ENCODE results near the gene COL5A3.

DNA sequence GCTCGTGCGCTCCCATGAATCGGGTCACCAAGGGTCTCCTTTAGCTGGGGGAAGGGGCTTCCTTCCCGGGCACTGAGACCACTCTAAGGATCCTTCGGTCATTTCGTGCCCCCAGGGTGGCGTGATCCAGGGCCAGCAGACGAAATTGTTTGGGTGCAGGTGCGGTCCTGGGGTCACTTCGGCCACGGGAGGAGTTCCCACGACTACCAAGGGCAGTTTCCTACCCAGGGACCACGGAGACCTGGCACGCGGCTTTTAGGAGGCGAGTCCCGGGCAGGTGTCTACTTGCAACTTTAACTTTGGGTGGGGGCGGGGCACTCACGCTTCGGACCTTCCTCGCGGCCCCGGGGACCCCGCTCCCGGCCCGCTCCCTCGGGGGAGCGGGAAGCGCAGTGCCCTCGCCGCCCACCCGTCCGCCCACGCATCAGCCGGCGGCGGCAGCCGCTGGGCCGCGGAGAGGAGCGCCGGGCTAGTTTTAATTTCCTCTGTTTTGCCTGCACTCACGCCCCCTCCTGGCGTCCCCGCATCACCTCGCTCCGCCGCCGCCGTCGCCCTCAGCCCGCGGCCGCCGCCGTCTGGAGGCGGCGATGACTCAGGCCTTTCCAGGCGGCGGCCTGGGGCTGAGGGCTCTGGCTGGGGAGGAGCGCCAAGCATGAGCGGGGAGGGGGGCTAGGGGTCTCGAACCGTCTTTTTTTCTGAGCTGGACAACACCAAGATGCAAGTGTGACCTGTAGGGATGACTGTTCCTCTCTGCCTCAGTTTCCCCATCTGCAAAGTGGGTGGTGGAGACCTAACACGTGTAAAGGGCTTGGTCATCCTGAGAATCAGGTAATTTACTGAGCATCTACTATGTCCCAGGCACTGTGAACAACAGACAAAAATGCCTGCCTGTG, 95.7 kb downstream of the COL5A3 start:
- no peak for TF ChIP-seq EP300 (IDR thresholded peaks at IDR 0.05)
- peak; percentile 23 to 45 (median 27) for TF ChIP-seq CTCF (IDR thresholded peaks at IDR 0.05)
